HG03442 (cell line): Measurements from ENCODE around the gene CTIF.
A peak's percentile ranks its signal among the peaks of the same experiment; 100 is the strongest.

ENCODE experiments used
- ATAC-seq: cut with Tn5 transposase; IDR thresholded peaks from one replicate; pipeline ENCODE4 v1.9.1; 2021; ENCODE audit warnings: mild to moderate bottlenecking, moderate library complexity; ENCODE audit not compliant: unreplicated experiment

The CTIF gene

GRCh38 chr18:48662011-48662661, 123.3 kb downstream of the CTIF start:
- ATAC-seq: no peak

DNA sequence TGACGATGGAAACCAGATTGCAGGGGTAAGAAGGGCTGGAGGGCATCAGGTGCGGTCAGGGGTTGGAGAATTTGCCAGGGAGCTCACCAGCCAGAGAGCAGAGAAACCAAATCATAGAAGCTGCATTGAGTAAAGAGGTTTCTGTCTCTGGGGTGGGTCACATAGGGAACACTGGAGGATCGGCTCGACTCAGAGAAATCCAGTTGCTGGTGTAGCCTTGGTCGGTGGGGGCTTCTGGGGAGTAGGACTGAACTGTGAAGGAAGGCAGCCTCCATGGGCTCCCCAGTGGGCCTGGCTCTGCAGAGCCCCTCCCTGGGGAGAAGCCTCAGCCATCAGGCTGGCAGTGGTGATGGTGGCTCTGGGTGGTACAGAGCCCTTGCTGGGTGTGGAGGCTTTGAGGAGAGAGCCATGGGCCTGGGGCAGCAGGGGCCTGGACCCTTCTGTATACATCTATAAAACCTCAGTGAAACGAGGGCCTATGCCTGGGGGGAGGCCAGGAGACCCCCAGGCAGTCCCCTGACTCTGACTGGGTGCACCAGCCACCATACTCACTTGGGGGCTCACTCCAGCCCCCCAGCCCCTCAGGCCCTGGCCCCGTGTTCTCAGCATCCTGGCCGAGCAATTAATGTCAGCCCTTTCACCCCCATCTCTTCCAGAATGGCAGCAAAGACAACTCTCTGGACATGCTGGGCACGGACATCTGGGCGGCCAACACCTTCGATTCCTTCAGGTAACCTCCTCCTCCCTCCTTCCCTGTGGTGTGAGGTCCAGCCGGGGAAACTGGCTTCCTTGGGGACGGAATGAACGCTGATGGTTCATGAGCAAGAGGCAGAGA, 124.5 kb downstream of the CTIF start:
- no peak for ATAC-seq

GRCh38 chr18:48663931-48664847, 125.4 kb downstream of the CTIF start:
- ATAC-seq: no peak

- no peak for ATAC-seq
Measured at GRCh38 chr18:48665654-48666053, 126.8 kb downstream of the CTIF start.

GRCh38 chr18:48666613-48667012, 127.8 kb downstream of the CTIF start:
- ATAC-seq: no peak

DNA sequence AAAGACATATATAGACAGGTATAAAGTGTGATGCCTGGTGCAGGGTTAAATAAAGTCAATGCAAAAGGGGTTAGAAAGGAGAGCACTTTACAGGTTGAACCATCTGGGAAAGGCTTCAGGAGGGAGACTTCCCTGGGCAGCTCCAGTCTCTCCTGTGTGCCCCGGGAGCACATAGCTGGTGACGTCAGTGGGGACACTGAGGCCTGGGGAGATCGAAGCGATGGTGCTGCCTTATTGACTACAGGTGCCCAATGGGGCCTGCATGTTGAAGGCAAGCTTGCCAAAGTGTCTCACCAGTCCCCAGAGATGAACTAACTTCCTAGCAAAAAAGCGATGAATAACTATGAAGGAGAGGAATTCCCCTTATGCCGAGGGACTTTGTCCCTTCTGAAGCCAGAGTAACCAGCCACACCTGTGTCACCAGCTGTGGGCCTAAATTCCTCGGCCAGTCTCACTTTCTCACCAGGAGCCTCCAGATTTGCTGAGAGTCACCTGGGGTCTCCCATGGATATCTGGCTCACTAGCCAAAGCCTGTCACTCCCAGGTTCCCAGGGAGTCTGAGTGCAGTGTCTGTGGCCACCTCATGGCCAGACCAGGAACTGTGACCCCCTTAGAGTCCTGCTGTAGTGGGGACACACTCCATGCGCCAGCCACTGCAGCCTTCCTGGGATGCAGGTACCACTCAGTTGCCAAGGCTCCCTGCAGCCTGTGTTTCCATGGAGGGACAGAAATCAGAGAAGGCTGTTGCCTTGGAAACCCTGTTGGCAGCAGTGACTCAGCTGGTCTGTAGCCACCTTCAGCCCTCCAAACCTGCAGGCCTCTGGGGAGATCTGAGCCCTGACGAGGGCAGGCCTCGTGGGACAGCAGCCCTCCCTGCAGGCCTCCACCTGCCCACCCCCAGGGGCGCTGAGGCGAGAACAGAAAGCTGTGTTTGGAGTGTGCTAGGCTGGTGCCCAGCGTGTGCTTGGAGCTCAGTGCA, 128.7 kb downstream of the CTIF start:
- ATAC-seq: no peak

- no peak for ATAC-seq
Measured at GRCh38 chr18:48668466-48669179, 129.8 kb downstream of the CTIF start.

DNA sequence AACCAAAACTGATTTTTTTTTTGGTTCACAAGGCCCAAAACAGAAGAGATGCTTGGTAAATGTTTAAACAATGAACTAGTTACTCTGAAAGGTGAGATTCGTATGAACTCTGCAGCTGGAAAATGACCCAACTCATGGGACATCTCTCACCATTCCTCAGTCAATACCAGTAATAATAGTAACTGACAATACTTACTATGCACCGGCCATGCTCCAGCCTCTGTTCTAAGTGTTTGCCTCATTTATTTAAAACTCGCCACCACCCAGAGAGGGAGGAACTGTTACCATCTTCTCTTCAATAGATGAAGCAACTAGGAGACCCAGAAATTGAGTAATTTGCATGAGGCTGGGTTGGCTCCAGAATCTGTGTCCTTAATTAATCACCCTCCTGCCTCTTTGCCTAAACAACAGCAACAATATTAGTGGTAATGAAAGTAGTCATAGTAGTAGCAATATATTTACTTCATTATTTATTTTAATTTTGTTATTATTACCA, 130.4 kb downstream of the CTIF start:
- no peak for ATAC-seq

- no peak for ATAC-seq
Measured at GRCh38 chr18:48669991-48670750, 131.3 kb downstream of the CTIF start.

DNA sequence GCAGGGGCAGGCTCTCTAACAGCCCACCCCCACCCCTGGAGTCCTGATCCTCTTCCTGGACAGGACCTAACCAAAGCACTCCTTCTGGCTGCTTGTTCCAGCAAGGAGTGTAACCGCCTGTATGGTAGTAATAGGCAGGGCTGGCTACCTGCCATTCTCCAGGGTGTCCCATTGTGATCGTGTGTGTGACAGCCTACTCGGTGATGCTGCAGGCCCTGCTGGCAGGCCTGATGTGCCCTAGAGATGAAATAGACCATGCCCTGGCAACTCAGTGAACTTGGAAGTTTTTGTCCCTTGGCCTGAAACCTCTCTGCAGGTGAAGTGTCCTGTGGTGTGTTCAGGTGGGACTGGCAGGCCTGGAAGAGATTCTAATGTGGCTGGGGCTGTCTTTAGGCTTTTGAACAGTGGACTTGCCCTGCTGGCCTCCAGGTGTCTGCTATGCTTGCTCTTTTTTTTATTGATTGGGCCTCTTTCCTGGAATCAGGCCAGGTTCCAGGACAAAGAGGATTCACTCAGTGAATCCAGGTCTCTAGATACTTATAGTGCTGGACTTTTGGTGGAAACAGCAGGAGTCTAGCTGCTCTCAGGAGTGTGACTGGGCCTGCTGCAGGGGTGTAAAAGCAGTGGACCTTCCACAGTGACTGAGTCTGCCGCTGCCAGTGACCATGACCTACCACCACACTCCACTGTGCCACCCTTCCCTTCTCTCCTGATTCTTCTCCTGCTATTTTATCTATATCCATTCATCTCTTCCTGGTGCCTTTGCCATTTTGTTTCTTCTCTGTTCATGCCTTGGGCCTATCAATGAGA, 132.1 kb downstream of the CTIF start:
- ATAC-seq: no peak

DNA sequence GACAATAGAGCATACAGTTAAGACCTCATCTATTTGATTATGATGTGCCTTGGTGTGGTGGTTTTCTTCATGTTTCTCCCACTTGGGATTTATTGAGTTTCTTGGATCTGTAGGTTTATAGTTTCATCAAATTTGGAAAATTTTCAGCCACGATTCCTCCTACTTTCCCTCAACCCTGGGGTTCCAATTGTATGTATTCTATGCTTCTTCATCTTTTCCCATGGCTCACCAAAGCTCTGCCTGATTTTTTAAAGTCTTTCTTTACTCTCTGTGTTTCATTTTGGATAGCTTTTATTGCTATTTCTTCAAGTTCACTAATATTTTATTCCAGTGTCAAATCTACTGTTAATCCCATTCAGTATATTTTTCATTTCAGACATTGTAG, 132.7 kb downstream of the CTIF start:
- ATAC-seq: no peak

GRCh38 chr18:48672671-48673340, 134.0 kb downstream of the CTIF start:
- no peak for ATAC-seq

GRCh38 chr18:48673456-48673852, 134.6 kb downstream of the CTIF start:
- no peak for ATAC-seq

- no peak for ATAC-seq
Measured at GRCh38 chr18:48673853-48674721, 135.3 kb downstream of the CTIF start.

- ATAC-seq: no peak
Measured at GRCh38 chr18:48674758-48675351, 136.0 kb downstream of the CTIF start.

- peak; percentile 93 for ATAC-seq
Measured at GRCh38 chr18:48675352-48675761, 136.5 kb downstream of the CTIF start.
